ENCODE measurements around the gene ATF6. TPM values are rescaled to one million over a fixed set of nuclear protein-coding genes. Genes with fewer than 3 reads are reported as not detected.

The ATF6 gene
- total RNA-seq, 4 donors from 2014 or later: 26.1 to 35.4 (median 32.3) TPM

GRCh38 chr1:161966067-161966466 lies 199.9 kb downstream of the ATF6 start:
- peaks cover 0 to 49% (median 7%) of the 10 kb centered on the region in 4 donors for H3K4me1 ChIP-seq
- H3K4me3 ChIP-seq: no peak overlapping the region
- TF ChIP-seq EP300 (IDR thresholded peaks at IDR 0.05): no peak
- TF ChIP-seq CTCF (IDR thresholded peaks at IDR 0.05): no peak
- no peak for TF ChIP-seq POLR2A (IDR thresholded peaks at IDR 0.05)
- H3K27me3 ChIP-seq: no peaks in the 10 kb centered on the region
- no peak for DNase-seq (ENCODE audit: low spot score in 2 of 2)
- H3K27ac ChIP-seq: no peak overlapping the region
- H3K9me3 ChIP-seq: no peaks in the 10 kb centered on the region
- WGBS, 2 donors: 83 to 94% methylated on average over 4 of the region's 4 CpGs
- H3K36me3 ChIP-seq: peaks cover 0 to 3% (median 0%) of the 10 kb centered on the region in 3 donors

DNA sequence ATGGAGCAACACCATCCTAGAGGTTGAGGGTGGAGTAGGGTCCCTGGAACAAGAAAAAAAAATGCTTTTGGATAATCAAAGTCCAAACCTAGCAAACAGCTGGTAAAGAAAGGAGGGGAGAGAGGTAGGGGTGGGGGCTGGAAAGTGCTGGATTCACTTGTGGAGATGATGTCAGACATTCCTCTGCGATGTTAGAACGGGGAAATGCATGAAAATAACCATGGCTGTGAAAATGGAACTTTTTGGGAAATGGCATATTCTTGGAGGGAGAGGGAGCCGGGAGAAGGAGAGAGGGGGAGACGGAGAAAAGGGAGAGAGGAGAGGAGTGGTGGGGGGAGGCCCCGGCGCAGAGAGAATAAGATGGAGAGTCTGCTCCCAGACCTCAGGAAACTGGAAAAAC lies 203.9 kb downstream of the ATF6 start:
- no peaks in the 10 kb centered on the region for H3K9me3 ChIP-seq
- H3K4me1 ChIP-seq: peaks cover 0 to 56% (median 10%) of the 10 kb centered on the region in 4 donors
- H3K27ac ChIP-seq: no peak overlapping the region
- no peak overlapping the region for H3K4me3 ChIP-seq
- DNase-seq (ENCODE audit: low spot score in 2 of 2): no peak
- TF ChIP-seq POLR2A (IDR thresholded peaks at IDR 0.05): no peak
- TF ChIP-seq CTCF (IDR thresholded peaks at IDR 0.05): no peak
- 39 to 44% methylated on average over 6 of the region's 6 CpGs for WGBS, 2 donors
- H3K36me3 ChIP-seq: peaks cover 0 to 3% (median 0%) of the 10 kb centered on the region in 3 donors
- H3K27me3 ChIP-seq: no peaks in the 10 kb centered on the region

- 56 to 70% methylated on average over 3 of the region's 3 CpGs for WGBS, 2 donors
- H3K27ac ChIP-seq: no peak overlapping the region
- H3K9me3 ChIP-seq: no peaks in the 10 kb centered on the region
- no peak for TF ChIP-seq POLR2A (IDR thresholded peaks at IDR 0.05)
- no peak overlapping the region for H3K4me3 ChIP-seq
- H3K36me3 ChIP-seq: peaks cover 0 to 3% (median 0%) of the 10 kb centered on the region in 3 donors
- H3K27me3 ChIP-seq: no peaks in the 10 kb centered on the region
- H3K4me1 ChIP-seq: peaks cover 0 to 56% (median 10%) of the 10 kb centered on the region in 4 donors
- no peak for DNase-seq (ENCODE audit: low spot score in 2 of 2)
These were observed 204.5 kb downstream of the ATF6 start for GRCh38 chr1:161970633-161971032.

DNA sequence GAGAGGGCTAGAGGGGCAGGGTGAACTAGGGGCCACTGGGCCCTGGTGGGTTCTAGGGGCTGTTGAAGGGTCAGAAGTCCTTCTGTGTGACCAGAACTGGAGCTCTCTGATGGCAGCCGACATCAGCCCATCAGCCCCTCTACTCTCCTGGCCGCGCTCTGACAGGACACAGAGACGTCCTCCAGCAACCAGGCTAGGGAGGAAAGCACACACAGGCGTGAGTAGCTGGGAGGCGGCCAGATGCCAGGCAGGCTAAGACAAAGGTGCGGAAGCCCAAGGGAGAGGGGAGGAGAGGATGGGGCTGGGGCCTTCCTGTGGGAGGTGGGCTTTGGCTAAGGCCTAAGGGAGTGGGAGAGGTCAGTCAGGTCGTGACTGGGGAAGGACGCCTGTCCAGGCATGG lies 206.7 kb downstream of the ATF6 start:
- TF ChIP-seq CTCF (IDR thresholded peaks at IDR 0.05) (no peak), EP300 (IDR thresholded peaks at IDR 0.05) (no peak)
- Histone ChIP-seq H3K36me3 (no peaks in the 10 kb centered on the region), H3K9me3 (no peaks in the 10 kb centered on the region), H3K27ac (peak overlapping the region in 2 of 4 donors; percentile 23 to 24), H3K4me3 (no peak overlapping the region), H3K27me3 (no peaks in the 10 kb centered on the region), H3K4me1 (peaks cover 0 to 56% (median 10%) of the 10 kb centered on the region in 4 donors)
- WGBS, 2 donors: 61 to 68% methylated on average over 9 of the region's 9 CpGs
- DNase-seq (ENCODE audit: low spot score in 2 of 2): no peak

- no peak for TF ChIP-seq CTCF (IDR thresholded peaks at IDR 0.05)
- no peak for TF ChIP-seq POLR2A (IDR thresholded peaks at IDR 0.05)
- no peak for TF ChIP-seq EP300 (IDR thresholded peaks at IDR 0.05)
- WGBS, 2 donors: 37 to 51% methylated on average over 7 to 9 of the region's 9 CpGs
- no peaks in the 10 kb centered on the region for H3K9me3 ChIP-seq
- H3K36me3 ChIP-seq: peaks cover 0 to 10% (median 0%) of the 10 kb centered on the region in 3 donors
- DNase-seq (ENCODE audit: low spot score in 2 of 2): no peak
- H3K27me3 ChIP-seq: no peaks in the 10 kb centered on the region
- no peak overlapping the region for H3K4me3 ChIP-seq
- H3K4me1 ChIP-seq: peaks cover 0 to 52% (median 10%) of the 10 kb centered on the region in 4 donors
- H3K27ac ChIP-seq: peak overlapping the region in 2 of 4 donors; percentile 27 to 72
These were observed 208.1 kb downstream of the ATF6 start for GRCh38 chr1:161973924-161974845.
